Osteocyte (in vitro differentiated cells): ENCODE results near the gene ERN1. TPM values are rescaled to one million over a fixed set of nuclear protein-coding genes. Genes with fewer than 3 reads are reported as not detected.

Experiments
- DNase-seq: peaks from one replicate; pipeline ENCODE4 v3.0.0; 2021; ENCODE audit warnings: mixed read lengths; ENCODE audit not compliant: unreplicated experiment; ENCODE audit errors: extremely low spot score
- H3K27ac Mint-ChIP-seq: one replicate; pipeline ENCODE4 v1.8.0; 2021; ENCODE audit warnings: mild to moderate bottlenecking, mixed read lengths; ENCODE audit not compliant: unreplicated experiment
- H3K27me3 Mint-ChIP-seq: one replicate; pipeline ENCODE4 v1.8.0; 2021; ENCODE audit warnings: mixed read lengths; ENCODE audit not compliant: unreplicated experiment
- H3K36me3 Mint-ChIP-seq: one replicate; pipeline ENCODE4 v1.8.0; 2021; ENCODE audit warnings: mixed read lengths; ENCODE audit not compliant: unreplicated experiment
- H3K4me1 Mint-ChIP-seq: one replicate; pipeline ENCODE4 v1.8.0; 2021; ENCODE audit warnings: mixed read lengths; ENCODE audit not compliant: unreplicated experiment
- H3K4me3 Mint-ChIP-seq: one replicate; pipeline ENCODE4 v1.8.0; 2021; ENCODE audit warnings: mild to moderate bottlenecking, moderate library complexity, mixed read lengths; ENCODE audit not compliant: unreplicated experiment
- H3K9me3 Mint-ChIP-seq: one replicate; pipeline ENCODE4 v1.8.0; 2021; ENCODE audit warnings: mixed read lengths; ENCODE audit not compliant: unreplicated experiment
- total RNA-seq: library from RNA; stranded (reverse); gene quantifications from 2 replicates; pipeline ENCODE4 v1.2.1, GENCODE V29; 2021
- TF ChIP-seq, protein P1 (sequence below): fragments of 200-600 bp; sonication (generic); IDR thresholded peaks from 2 replicates; pipeline ENCODE4 v1.5.0; 2021; ENCODE audit warnings: antibody characterized with exemption, mild to moderate bottlenecking, moderate library complexity

Gene ERN1
- total RNA-seq, 1 donor from 2014 or later = 21.4 TPM

DNA sequence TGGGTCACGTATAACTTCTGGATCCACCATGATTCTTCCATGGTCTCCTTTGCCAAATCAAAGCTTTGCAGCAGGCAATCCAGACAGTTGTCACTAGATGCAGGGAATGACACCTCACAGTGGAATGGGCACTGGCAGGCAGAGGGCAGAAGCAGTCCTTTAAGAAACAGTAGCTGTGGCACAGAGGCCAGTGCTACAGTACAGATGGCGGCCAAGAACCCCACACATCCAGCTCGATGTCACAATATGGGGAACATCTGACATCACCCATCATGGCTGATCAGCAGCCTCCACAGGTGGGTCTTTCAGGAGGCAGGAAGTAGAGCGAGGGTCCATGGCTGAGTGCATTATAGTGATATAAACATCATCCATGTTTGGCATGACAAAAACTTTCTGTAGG lies 18.8 kb upstream of the ERN1 start:
- peaks cover 26% of the 10 kb centered on the region for H3K4me1 Mint-ChIP-seq
- H3K27ac Mint-ChIP-seq = peak overlapping the region; percentile 74
- no peak overlapping the region for H3K4me3 Mint-ChIP-seq

DNA sequence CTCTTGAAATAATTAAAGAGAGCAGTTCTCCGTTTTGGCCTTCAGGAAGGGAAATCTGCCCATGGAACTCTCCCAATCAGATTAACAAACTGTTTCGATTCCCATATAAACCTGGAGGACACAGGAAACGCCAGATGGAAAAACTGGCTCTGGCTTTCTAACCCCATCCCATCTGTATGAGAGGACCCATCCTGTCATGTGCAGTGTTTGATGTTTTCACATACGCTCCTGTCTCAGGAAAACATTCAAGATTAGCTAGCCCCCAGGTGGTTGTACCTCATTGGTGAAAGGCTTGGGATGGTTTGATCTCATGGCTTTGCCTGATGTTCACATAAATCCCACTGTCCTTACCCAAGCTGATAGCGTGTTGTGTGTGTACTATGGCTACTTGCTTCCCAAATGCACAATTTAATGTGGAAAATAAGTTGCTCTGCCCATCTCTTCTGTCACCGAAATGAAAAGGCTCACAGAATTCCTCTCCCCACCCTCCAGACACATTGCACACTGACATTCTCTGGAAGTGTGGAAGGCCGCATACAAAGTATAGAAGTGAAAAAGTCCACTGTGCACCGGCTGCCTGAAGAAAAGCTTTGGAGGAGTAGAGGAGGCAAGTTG lies 18.2 kb upstream of the ERN1 start:
- DNase-seq = no peak
- H3K27ac Mint-ChIP-seq = peak overlapping the region; percentile 74
- TF ChIP-seq, protein P1, sequence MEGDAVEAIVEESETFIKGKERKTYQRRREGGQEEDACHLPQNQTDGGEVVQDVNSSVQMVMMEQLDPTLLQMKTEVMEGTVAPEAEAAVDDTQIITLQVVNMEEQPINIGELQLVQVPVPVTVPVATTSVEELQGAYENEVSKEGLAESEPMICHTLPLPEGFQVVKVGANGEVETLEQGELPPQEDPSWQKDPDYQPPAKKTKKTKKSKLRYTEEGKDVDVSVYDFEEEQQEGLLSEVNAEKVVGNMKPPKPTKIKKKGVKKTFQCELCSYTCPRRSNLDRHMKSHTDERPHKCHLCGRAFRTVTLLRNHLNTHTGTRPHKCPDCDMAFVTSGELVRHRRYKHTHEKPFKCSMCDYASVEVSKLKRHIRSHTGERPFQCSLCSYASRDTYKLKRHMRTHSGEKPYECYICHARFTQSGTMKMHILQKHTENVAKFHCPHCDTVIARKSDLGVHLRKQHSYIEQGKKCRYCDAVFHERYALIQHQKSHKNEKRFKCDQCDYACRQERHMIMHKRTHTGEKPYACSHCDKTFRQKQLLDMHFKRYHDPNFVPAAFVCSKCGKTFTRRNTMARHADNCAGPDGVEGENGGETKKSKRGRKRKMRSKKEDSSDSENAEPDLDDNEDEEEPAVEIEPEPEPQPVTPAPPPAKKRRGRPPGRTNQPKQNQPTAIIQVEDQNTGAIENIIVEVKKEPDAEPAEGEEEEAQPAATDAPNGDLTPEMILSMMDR = no peak
- peaks cover 26% of the 10 kb centered on the region for H3K4me1 Mint-ChIP-seq
- no peak overlapping the region for H3K4me3 Mint-ChIP-seq
- no peaks in the 10 kb centered on the region for H3K9me3 Mint-ChIP-seq
- no peaks in the 10 kb centered on the region for H3K27me3 Mint-ChIP-seq
- peaks cover 37% of the 10 kb centered on the region for H3K36me3 Mint-ChIP-seq

More for the DNA sequence above, 18.8 kb upstream of the ERN1 start:
- H3K27me3 Mint-ChIP-seq = no peaks in the 10 kb centered on the region
- DNase-seq = peak; percentile 76
- H3K36me3 Mint-ChIP-seq = peaks cover 40% of the 10 kb centered on the region
- no peaks in the 10 kb centered on the region for H3K9me3 Mint-ChIP-seq
- TF ChIP-seq, protein P1 = peak; percentile 40

DNA sequence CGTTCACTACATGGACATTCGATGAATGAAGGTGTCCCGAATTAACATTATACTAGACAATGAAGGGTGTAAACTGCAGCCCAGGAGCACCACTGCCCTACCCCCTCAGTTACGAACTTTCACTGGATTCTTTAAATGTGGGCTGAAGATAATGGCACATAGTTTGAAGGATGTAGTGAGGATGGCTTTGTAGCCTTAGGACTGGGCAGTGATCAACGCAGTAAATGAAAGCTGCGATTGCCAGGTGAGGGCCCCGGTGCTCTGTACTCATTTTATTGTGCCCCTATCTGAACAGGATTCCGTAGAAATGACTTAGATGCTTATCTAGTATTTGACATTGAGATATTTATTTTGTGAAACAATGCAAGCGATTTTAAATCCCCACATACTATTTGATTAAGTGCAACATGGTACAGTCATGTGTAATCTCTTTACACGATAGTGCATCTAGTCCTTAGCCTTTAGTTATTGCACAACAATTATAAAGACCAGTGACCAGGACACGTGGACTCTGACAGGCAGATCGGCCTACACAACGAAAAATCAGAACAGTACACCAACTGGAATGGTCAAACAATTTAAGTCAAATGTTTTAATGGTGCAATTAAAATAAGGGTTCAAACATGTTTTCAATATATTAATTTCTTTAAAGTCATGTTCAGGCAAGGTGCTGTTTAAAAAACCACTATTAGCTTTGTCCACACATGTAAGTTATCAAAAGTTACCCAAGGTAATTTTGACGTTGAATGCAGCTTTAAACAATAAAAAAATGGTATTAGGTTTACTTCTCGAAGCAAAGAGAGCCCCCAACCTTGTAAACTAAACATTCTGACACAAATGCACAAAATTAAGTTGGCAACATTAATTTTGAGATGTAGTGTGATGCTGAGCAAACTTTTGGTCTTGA lies 17.4 kb upstream of the ERN1 start:
- H3K27ac Mint-ChIP-seq = peak overlapping the region; percentile 74
- H3K4me1 Mint-ChIP-seq = peaks cover 22% of the 10 kb centered on the region
- TF ChIP-seq, protein P1 = no peak
- no peak overlapping the region for H3K4me3 Mint-ChIP-seq
- no peaks in the 10 kb centered on the region for H3K9me3 Mint-ChIP-seq
- H3K27me3 Mint-ChIP-seq = no peaks in the 10 kb centered on the region
- H3K36me3 Mint-ChIP-seq = peaks cover 29% of the 10 kb centered on the region
- DNase-seq = no peak

DNA sequence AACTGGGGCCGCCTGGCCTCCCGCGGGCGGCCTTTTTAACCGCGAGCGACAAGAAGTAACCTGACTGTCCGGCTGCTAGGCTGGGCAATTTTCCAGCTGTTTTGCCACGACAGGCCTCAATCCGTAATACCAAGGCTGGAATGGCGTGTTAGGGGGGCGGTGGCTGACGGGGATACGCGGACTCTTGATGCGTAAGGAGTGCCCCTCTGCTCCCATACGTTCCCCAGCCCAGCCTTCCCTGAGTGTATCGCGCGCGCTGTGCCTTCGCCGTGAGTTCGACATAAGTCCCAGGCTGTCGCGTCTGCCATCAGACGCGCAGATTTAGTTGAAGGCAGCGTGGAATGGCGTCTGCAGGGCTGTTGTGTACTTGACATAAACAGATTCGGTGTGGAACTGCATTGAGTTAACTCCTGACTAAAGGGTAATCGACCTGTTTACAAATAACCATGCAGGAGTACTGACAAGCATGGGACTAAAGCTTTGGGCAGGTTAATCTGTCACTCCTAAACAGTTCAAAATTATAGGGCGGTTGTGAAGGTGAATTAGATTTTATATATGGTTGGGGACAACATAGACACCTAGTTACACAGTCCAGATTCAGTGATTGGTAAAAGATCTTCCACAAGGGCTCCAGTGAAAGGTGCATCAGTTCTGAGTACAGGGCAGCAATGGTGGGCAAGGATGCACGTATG lies 16.6 kb upstream of the ERN1 start:
- no peak for DNase-seq
- Mint-ChIP-seq H3K27me3 (no peaks in the 10 kb centered on the region), H3K4me1 (peaks cover 22% of the 10 kb centered on the region), H3K4me3 (no peak overlapping the region), H3K9me3 (no peaks in the 10 kb centered on the region), H3K27ac (no peak overlapping the region), H3K36me3 (peaks cover 23% of the 10 kb centered on the region)
- TF ChIP-seq, protein P1 = no peak
